Right lobe of liver (tissue), 6 donors: ENCODE data around the gene ARHGAP4. TPM values are rescaled to one million over a fixed set of nuclear protein-coding genes. Genes with fewer than 3 reads are reported as not detected.

Experiments used
- ATAC-seq, 4 donors: fragments of 200-7000 bp; cut with Tn5 transposase; one replicate each; pipeline ENCODE4 v1.9.1; 2020; ENCODE audit warnings: mild to moderate bottlenecking in 4 of 4, moderate library complexity in 4 of 4
- DNase-seq, 3 donors: peaks; one replicate each; pipeline ENCODE4 v3.0.0-alpha.2; 2020
- H3K27ac ChIP-seq, 3 donors: fragments of 200-600 bp; one replicate each; pipeline ENCODE4 v1.8.0; 2022
- H3K27me3 ChIP-seq, 2 donors: fragments of 200-600 bp; one replicate each; pipeline ENCODE4 v1.8.0; 2022
- H3K36me3 ChIP-seq, 4 donors: fragments of 200-600 bp; sonication (generic) in 1 of 4; one replicate each; pipeline versions ENCODE4 v1.5.1 to v1.8.0; 2017 to 2022; ENCODE audit warnings: control low read depth in 1 of 4
- H3K4me1 ChIP-seq, 4 donors: fragments of 200-600 bp; sonication (generic) in 1 of 4; one replicate each; pipeline versions ENCODE4 v1.5.1 to v1.8.0; 2017 to 2022; ENCODE audit warnings: control low read depth in 1 of 4
- H3K4me3 ChIP-seq, 3 donors: fragments of 200-600 bp; one replicate each; pipeline ENCODE4 v1.8.0; 2022
- H3K9me3 ChIP-seq, 4 donors: fragments of 200-600 bp; sonication (generic) in 1 of 4; one replicate each; pipeline versions ENCODE4 v1.5.1 to v1.8.0; 2017 to 2022; ENCODE audit warnings: control low read depth in 1 of 4
- CTCF ChIP-seq, 4 donors: fragments of 200-600 bp in 3 of 4; fragments of 450-650 bp in 1 of 4; IDR thresholded peaks; one replicate each; pipeline versions ENCODE4 v1.5.1 to v1.8.0; 2016 to 2022; ENCODE audit warnings: antibody characterized with exemption in 4 of 4, mild to moderate bottlenecking in 2 of 4
- POLR2A ChIP-seq: fragments of 450-650 bp; IDR thresholded peaks from one replicate; pipeline ENCODE4 v1.6.1; 2017; ENCODE audit warnings: antibody characterized with exemption, mild to moderate bottlenecking
- WGBS: methylation state at CpG from one replicate; pipeline ENCODE4 v1.1.6; 2018; ENCODE audit warnings: low coverage, low lambda C conversion rate; ENCODE audit not compliant: insufficient coverage; ENCODE audit errors: missing lambda C conversion rate; 5-methylcytosine and 5-hydroxymethylcytosine counted together
- intact Hi-C, 2 donors: fragments of 100-400 bp; cut with DNase I; formaldehyde crosslinking; loops; one replicate each; pipeline versions ENCODE4 v1.11.2 to v1.14.1; 2022
- total RNA-seq, 6 experiments: library from RNA; depleted of rRNA in 2 of 6; stranded (reverse); fragments of >200 nt in 2 of 6; fragmentation: NEBNext Ultra II Directional in 3 of 6; extraction: Animal tissue kit (Norgen Biotek cat#: 25700) in 3 of 6; gene quantifications; one replicate each; pipeline versions ENCODE4 v1.1.0 to v1.2.4, GENCODE V29; 2016 to 2023
- donor health status: DM: no; HTN: yes; CAD: no.
- donor health status: DM: no; HTN: no; CAD: no.
- donor health status: DM: no; HTN: no; CAD: no.
- donor health status: DM: no; HTN: yes; CAD: no.
- donor health status: DM: no; HTN: yes; CAD: no.

The ARHGAP4 gene
- total RNA-seq, 6 experiments from 2014 or later, result 5.5 to 11.9 (median 8.7) TPM

- intact Hi-C loops, result no loop called here
- Histone ChIP-seq H3K9me3 (no peaks in the 10 kb centered on the region), H3K4me1 (no peaks in the 10 kb centered on the region), H3K27ac (no peak overlapping the region), H3K4me3 (no peak overlapping the region), H3K27me3 (peaks cover 7 to 22% of the 10 kb centered on the region in 2 donors), H3K36me3 (no peaks in the 10 kb centered on the region)
- ATAC-seq (no peak), DNase-seq (no peak)
- WGBS, result 30% methylated on average over 2 of the region's 6 CpGs
- TF ChIP-seq POLR2A (no peak), CTCF (IDR thresholded peaks at IDR 0.05) (no peak)
Observed at GRCh38 chrX:153888344-153888743, 37.7 kb downstream of the ARHGAP4 start.

- no peak overlapping the region for H3K4me3 ChIP-seq
- TF ChIP-seq CTCF (IDR thresholded peaks at IDR 0.05) (no peak), POLR2A (no peak)
- peaks cover 7 to 22% of the 10 kb centered on the region in 2 donors for H3K27me3 ChIP-seq
- ATAC-seq (no peak), DNase-seq (no peak)
- 58% methylated on average over 4 of the region's 8 CpGs for WGBS
- no peaks in the 10 kb centered on the region for H3K36me3 ChIP-seq
- intact Hi-C loops, result no loop called here
- no peaks in the 10 kb centered on the region for H3K4me1 ChIP-seq
- no peak overlapping the region for H3K27ac ChIP-seq
- H3K9me3 ChIP-seq, result no peaks in the 10 kb centered on the region
Observed at GRCh38 chrX:153887385-153887784, 38.7 kb downstream of the ARHGAP4 start.

GRCh38 chrX:153886915-153887314 is 39.1 kb downstream of the ARHGAP4 start:
- TF ChIP-seq POLR2A, result no peak
- Histone ChIP-seq H3K4me1 (no peaks in the 10 kb centered on the region), H3K36me3 (no peaks in the 10 kb centered on the region), H3K27ac (no peak overlapping the region), H3K9me3 (no peaks in the 10 kb centered on the region), H3K27me3 (peaks cover 7 to 22% of the 10 kb centered on the region in 2 donors), H3K4me3 (no peak overlapping the region)
- intact Hi-C loops, result no loop called here
- 15% methylated on average over 5 of the region's 13 CpGs for WGBS
- DNase-seq, result no peak
- no peak for ATAC-seq

- Histone ChIP-seq H3K4me3 (no peak within 1 kb of the TSS), H3K9me3 (no peaks in the 10 kb centered on the region), H3K27ac (no peak within 1 kb of the TSS), H3K27me3 (peaks cover 7 to 22% of the 10 kb centered on the region in 2 donors), H3K36me3 (no peaks in the 10 kb centered on the region), H3K4me1 (no peaks in the 10 kb centered on the region)
- ATAC-seq (no peak), DNase-seq (no peak)
- no CpG with 5 or more reads among the region's 94 CpGs for WGBS
- no peak for TF ChIP-seq POLR2A
- TF ChIP-seq CTCF (IDR thresholded peaks at IDR 0.05), result no peak
- intact Hi-C loops, result no loop called here
Observed at GRCh38 chrX:153885968-153886903, 39.8 kb downstream of the ARHGAP4 start, which contains the start of gene L1CAM. Gene L1CAM (minus strand): TSS chrX:153886173. CDS start chrX:153875836, 10,337 bp downstream.

GRCh38 chrX:153885208-153885787 is 40.8 kb downstream of the ARHGAP4 start:
- H3K36me3 ChIP-seq, result no peaks in the 10 kb centered on the region
- H3K27ac ChIP-seq, result no peak overlapping the region
- no peak for TF ChIP-seq POLR2A
- no peak overlapping the region for H3K4me3 ChIP-seq
- H3K4me1 ChIP-seq, result no peaks in the 10 kb centered on the region
- no peak for ATAC-seq
- intact Hi-C loops, result no loop called here
- no peaks in the 10 kb centered on the region for H3K9me3 ChIP-seq
- DNase-seq, result no peak
- peaks cover 7 to 22% of the 10 kb centered on the region in 2 donors for H3K27me3 ChIP-seq
- 9% methylated on average over 9 of the region's 32 CpGs for WGBS
